Thyroid gland (tissue), 4 donors: ENCODE data around the gene COL4A4. TPM values are rescaled to one million over a fixed set of nuclear protein-coding genes. Genes with fewer than 3 reads are reported as not detected.
A peak's percentile ranks its signal among the peaks of the same experiment; 100 is the strongest.

Experiments used
- DNase-seq, 2 donors: peaks; one replicate each; pipeline ENCODE4 v3.0.0-alpha.2; 2019
- H3K27ac ChIP-seq, 3 donors: fragments of 200-600 bp; sonication (generic); 1 replicate in 2 of 3; 2 replicates in 1 of 3; pipeline ENCODE4 v1.5.1; 2016 to 2019; ENCODE audit warnings: mild to moderate bottlenecking in 1 of 3, moderate library complexity in 1 of 3
- H3K27me3 ChIP-seq: fragments of 200-600 bp; sonication (generic); one replicate; pipeline ENCODE4 v1.5.1; 2019
- H3K36me3 ChIP-seq, 2 donors: fragments of 200-600 bp; sonication (generic); one replicate each; pipeline ENCODE4 v1.5.1; 2016 to 2019
- H3K4me1 ChIP-seq, 2 donors: fragments of 200-600 bp; sonication (generic); one replicate each; pipeline ENCODE4 v1.5.1; 2017 to 2019
- H3K4me3 ChIP-seq, 3 donors: fragments of 200-600 bp; sonication (generic); replicated peaks in 1 of 3; 1 replicate in 2 of 3; 2 replicates in 1 of 3; pipeline ENCODE4 v1.5.1; 2016; ENCODE audit warnings: mild to moderate bottlenecking in 1 of 3
- H3K9me3 ChIP-seq: fragments of 200-600 bp; sonication (generic); one replicate; pipeline ENCODE4 v1.5.1; 2017
- CTCF ChIP-seq, 6 experiments: fragments of 200-600 bp in 3 of 6; fragments of 450-650 bp in 3 of 6; sonication (generic) in 3 of 6; IDR thresholded peaks; one replicate each; pipeline ENCODE4 v1.5.1; 2016 to 2019; ENCODE audit warnings: antibody characterized with exemption in 6 of 6, mild to moderate bottlenecking in 2 of 6, inconsistent platforms in 1 of 6, moderate library complexity in 1 of 6
- POLR2A ChIP-seq, 2 donors: fragments of 450-650 bp; IDR thresholded peaks; one replicate each; pipeline ENCODE4 v1.6.1; 2017; ENCODE audit warnings: antibody characterized with exemption in 2 of 2, mild to moderate bottlenecking in 2 of 2, moderate library complexity in 1 of 2
- WGBS, 2 donors: methylation state at CpG; one replicate each; pipeline ENCODE4 v1.1.5; 2017; 5-methylcytosine and 5-hydroxymethylcytosine counted together
- intact Hi-C: fragments of 100-400 bp; cut with DNase I; formaldehyde crosslinking; loops from one replicate; pipeline ENCODE4 v1.15.1; 2023
- total RNA-seq, 4 donors: library from RNA; depleted of rRNA; stranded (reverse); fragments of >200 nt; gene quantifications; one replicate each; pipeline ENCODE4 v1.2.3, GENCODE V29; 2016

COL4A4 gene
- 10 to 100 TPM; 16.5 to 41.7 (median 34.2) TPM for total RNA-seq

DNA sequence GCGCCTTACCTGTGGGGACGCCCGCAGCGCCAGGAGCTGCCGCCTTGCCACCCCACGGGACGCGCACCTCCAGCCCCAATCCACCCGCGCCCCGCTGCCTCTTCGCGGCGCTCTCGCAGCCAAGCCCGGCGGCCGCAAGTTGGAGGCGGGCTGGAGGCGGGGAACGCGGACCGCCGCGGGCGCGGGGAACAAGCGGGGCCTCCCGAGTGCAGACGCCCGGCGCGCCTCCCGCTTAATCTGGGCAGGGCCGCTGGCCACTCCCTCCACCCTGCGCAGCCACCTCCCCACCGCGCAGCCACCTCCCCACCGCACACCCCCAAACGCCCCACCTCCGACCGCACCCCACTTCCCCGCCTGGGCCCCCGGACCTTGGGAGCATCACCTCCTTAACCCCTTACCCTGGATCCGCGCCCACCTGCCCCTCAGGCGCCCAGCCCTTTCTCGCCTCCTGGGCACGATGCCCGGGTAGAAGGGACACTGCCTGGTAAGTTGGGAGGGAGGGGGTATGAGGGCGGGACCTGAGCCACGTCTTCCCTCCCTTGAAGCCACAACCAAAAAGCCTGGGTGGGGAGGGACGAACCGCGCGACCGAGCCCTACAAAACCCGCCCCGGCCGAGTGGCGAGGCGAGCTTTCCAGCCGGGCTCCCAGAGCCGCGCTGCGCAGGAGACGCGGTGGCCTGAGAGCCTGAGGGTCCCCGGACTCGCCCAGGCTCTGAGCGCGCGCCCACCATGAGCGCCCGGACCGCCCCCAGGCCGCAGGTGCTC, at the start of gene COL4A4, which contains the start of gene COL4A3:
Gene COL4A4 (minus strand): TSS at position 208 of the 765 bp plus-strand sequence. CDS start 16,722 bp downstream, outside the sequence.
Gene COL4A3 (plus strand): TSS at position 627 of the 765 bp plus-strand sequence. CDS start 103 bp downstream, at position 730.
- peak; percentile 89 to 91 for DNase-seq
- 0 to 4% methylated on average over 10 to 41 of the region's 77 CpGs for WGBS, 2 donors
- Histone ChIP-seq H3K4me3 (peak within 1 kb of the TSS; percentile 78 to 95 (median 90)), H3K4me1 (peaks cover 0 to 4% of the 10 kb centered on the region in 2 donors), H3K27ac (peak within 1 kb of the TSS; percentile 75 to 90 (median 90)), H3K36me3 (no peaks in the 10 kb centered on the region), H3K27me3 (no peaks in the 10 kb centered on the region), H3K9me3 (no peaks in the 10 kb centered on the region)
- no peak for TF ChIP-seq CTCF (IDR thresholded peaks at IDR 0.05)
- TF ChIP-seq POLR2A (IDR thresholded peaks at IDR 0.05): peak; percentile 87 to 89
- intact Hi-C loops: no loop called here

GRCh38 chr2:227207573-227207972, 43.6 kb upstream of the COL4A4 start:
- Histone ChIP-seq H3K4me3 (no peak overlapping the region), H3K9me3 (no peaks in the 10 kb centered on the region), H3K36me3 (no peaks in the 10 kb centered on the region), H3K27ac (no peak overlapping the region), H3K4me1 (no peaks in the 10 kb centered on the region), H3K27me3 (no peaks in the 10 kb centered on the region)
- WGBS, 2 donors: 88 to 90% methylated on average over 2 of the region's 2 CpGs
- intact Hi-C loops: no loop called here
- no peak for DNase-seq
- TF ChIP-seq CTCF (IDR thresholded peaks at IDR 0.05) (no peak), POLR2A (IDR thresholded peaks at IDR 0.05) (no peak)

DNA sequence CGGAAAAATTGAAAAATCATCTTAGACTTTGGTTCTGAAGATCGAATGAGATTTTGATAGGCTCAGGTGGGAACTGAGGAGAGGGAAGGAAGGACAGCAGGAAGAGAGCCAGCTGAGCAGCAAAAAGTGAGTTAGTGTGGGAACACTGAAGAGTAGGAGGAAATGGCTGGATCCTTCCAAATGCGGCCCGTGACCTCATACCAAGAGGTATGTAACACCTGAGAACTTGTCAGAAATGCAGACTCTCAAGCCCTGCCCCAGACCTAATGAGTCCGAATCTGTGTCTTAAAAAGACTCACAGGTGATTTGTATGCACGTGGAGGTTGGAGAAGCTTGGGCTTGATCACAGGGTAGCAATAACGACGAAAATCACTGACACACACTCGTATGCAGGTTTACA, 42.4 kb upstream of the COL4A4 start:
- TF ChIP-seq POLR2A (IDR thresholded peaks at IDR 0.05): no peak
- no peak for TF ChIP-seq CTCF (IDR thresholded peaks at IDR 0.05)
- no peaks in the 10 kb centered on the region for H3K9me3 ChIP-seq
- intact Hi-C loops: no loop called here
- H3K27ac ChIP-seq: no peak overlapping the region
- 88 to 96% methylated on average over 9 of the region's 9 CpGs for WGBS, 2 donors
- H3K4me1 ChIP-seq: no peaks in the 10 kb centered on the region
- no peaks in the 10 kb centered on the region for H3K36me3 ChIP-seq
- H3K27me3 ChIP-seq: no peaks in the 10 kb centered on the region
- DNase-seq: no peak
- no peak overlapping the region for H3K4me3 ChIP-seq

GRCh38 chr2:227205701-227206100, 41.7 kb upstream of the COL4A4 start:
- DNase-seq: no peak
- Histone ChIP-seq H3K9me3 (no peaks in the 10 kb centered on the region), H3K27ac (no peak overlapping the region), H3K4me3 (no peak overlapping the region), H3K4me1 (no peaks in the 10 kb centered on the region), H3K27me3 (no peaks in the 10 kb centered on the region), H3K36me3 (no peaks in the 10 kb centered on the region)
- intact Hi-C loops: no loop called here
- 78 to 85% methylated on average over 4 of the region's 4 CpGs for WGBS, 2 donors
- TF ChIP-seq CTCF (IDR thresholded peaks at IDR 0.05) (no peak), POLR2A (IDR thresholded peaks at IDR 0.05) (no peak)

DNA sequence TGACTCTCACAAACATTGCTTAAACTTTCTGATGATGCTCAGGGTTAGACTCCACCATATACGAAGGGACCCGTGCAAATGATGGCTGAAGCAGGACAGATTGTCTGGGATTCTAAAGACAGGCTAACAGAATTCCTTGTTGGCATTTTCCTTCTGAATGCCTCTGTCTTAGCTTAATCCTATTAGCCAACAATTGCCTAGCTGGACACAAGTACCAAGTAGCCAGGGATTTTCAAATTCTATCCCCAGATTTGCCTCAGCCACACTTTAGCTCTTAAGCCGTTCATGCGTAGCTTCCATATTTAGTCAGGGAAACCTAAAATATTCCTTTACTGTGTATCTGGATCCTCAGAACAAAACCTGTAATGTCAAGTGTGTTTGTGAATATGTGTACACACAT, 40.4 kb upstream of the COL4A4 start:
- intact Hi-C loops: no loop called here
- Histone ChIP-seq H3K27me3 (no peaks in the 10 kb centered on the region), H3K4me3 (no peak overlapping the region), H3K36me3 (no peaks in the 10 kb centered on the region), H3K27ac (no peak overlapping the region), H3K4me1 (no peaks in the 10 kb centered on the region), H3K9me3 (no peaks in the 10 kb centered on the region)
- TF ChIP-seq POLR2A (IDR thresholded peaks at IDR 0.05) (no peak), CTCF (IDR thresholded peaks at IDR 0.05) (no peak)
- 85 to 86% methylated on average over 4 of the region's 4 CpGs for WGBS, 2 donors
- DNase-seq: no peak
